ENCODE data around the gene LMX1A.

DNA sequence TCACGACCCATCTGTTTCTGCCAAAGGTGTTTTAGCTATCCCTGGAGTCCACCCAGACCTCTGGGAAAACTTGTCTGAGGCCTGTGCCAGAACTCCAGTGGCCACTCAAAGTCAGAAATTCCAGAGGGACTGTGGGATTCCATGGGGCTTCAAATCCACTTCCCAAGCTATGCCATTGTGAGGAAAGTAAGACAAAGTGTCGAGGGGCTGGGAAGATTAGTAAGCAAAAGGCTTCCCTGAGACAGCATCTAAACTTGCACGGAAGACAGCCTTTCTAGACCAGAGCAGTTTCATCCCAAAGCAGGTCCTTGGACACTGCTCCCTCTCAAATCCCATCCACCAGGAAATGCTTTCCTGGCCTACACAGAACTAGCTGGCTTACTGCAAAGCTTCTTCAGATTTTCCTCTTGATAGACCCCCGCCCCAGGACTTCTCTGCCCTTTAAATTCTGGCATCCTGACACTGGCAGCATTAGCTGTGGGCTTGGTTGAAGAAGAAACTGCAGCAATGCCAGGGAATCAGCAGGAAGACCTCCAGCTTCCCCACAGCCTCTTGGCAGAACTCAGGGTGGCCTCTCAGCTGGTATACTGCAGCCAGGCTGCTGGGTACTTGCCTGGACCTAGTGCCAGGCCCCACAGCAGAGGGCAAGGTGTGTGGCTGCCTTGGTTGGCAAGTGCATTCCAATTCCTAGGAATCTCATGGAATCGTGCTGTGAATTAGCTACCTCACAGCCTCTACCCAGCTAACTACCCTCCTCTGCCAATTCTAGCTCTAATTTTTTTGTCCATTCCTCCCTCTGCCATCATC lies 27.3 kb upstream of the LMX1A start:
- TF ChIP-seq, protein P1, sequence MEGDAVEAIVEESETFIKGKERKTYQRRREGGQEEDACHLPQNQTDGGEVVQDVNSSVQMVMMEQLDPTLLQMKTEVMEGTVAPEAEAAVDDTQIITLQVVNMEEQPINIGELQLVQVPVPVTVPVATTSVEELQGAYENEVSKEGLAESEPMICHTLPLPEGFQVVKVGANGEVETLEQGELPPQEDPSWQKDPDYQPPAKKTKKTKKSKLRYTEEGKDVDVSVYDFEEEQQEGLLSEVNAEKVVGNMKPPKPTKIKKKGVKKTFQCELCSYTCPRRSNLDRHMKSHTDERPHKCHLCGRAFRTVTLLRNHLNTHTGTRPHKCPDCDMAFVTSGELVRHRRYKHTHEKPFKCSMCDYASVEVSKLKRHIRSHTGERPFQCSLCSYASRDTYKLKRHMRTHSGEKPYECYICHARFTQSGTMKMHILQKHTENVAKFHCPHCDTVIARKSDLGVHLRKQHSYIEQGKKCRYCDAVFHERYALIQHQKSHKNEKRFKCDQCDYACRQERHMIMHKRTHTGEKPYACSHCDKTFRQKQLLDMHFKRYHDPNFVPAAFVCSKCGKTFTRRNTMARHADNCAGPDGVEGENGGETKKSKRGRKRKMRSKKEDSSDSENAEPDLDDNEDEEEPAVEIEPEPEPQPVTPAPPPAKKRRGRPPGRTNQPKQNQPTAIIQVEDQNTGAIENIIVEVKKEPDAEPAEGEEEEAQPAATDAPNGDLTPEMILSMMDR (IDR thresholded peaks at IDR 0.05), result no peak
- TF ChIP-seq POLR2A (IDR thresholded peaks at IDR 0.05), result no peak

Data from Peyer's patch (tissue), 4 donors.